HCT116 (cell line): ENCODE results near the gene RCOR3. TPM values are rescaled to one million over a fixed set of nuclear protein-coding genes. Genes with fewer than 3 reads are reported as not detected.

ENCODE experiments used
- ATAC-seq: fragments of 200-7000 bp; cut with Tn5 transposase; 2 replicates; pipeline ENCODE4 v1.9.1; 2020; ENCODE audit warnings: mild to moderate bottlenecking, moderate library complexity
- BruUV-seq: library from RNA; stranded (reverse); fragments of 400-500 nt; replicated peaks from 2 replicates; lab custom pipeline; 2021; lab: Mats Ljungman, UMichigan
- CTCF ChIA-PET: fragments of 300-600 bp; sonication (Branson Sonifier 250); formaldehyde crosslinking; loops from one replicate; lab custom pipeline; 2021; ENCODE audit warnings: antibody characterized with exemption; lab: Charles Lee
- POLR2A ChIA-PET: fragments of 300-600, 350-600 bp; sonication (Branson Sonifier 250); formaldehyde crosslinking; loops from one replicate; lab custom pipeline; 2021; ENCODE audit warnings: antibody characterized with exemption; lab: Charles Lee
- RAD21 ChIA-PET, 2 experiments: fragments of 300-600 bp; sonication (Branson Sonifier 250); formaldehyde crosslinking; loops; one replicate each; lab custom pipeline; 2023; ENCODE audit warnings: low total read pairs in 2 of 2; ENCODE audit not compliant: uncharacterized antibody in 2 of 2, unreplicated experiment in 2 of 2, low non-redundant PET in 1 of 2; lab: Charles Lee
- DNase-seq: peaks from one replicate; pipeline ENCODE4 v3.0.0-alpha.2; 2010; ENCODE audit warnings: low read depth, low spot score
- H2AFZ ChIP-seq: fragments of 200-600 bp; shearing (Covaris generic), sonication (generic); 2 replicates; pipeline ENCODE4 v1.6.1; 2017; ENCODE audit warnings: low read depth, mixed run types, mixed read lengths, antibody characterized with exemption, low read length; ENCODE audit not compliant: poor library complexity, severe bottlenecking
- H3K27ac ChIP-seq: 2 replicates; pipeline ENCODE4 v1.5.1; 2012; ENCODE audit warnings: low read depth, low read length
- H3K27me3 ChIP-seq: fragments of 200-600 bp; sonication (generic); 2 replicates; pipeline ENCODE4 v1.6.1; 2016; ENCODE audit warnings: mixed run types, low read length, mixed read lengths; ENCODE audit not compliant: insufficient read depth
- H3K36me3 ChIP-seq, 2 experiments: fragments of 200-500 bp in 1 of 2; fragments of 200-600 bp in 1 of 2; sonication (Bioruptor generic) in 1 of 2; sonication (generic) in 1 of 2; 2 replicates each; pipeline versions ENCODE4 v1.5.1 to v1.6.1; 2014 to 2016; ENCODE audit warnings: low read length in 2 of 2, inconsistent platforms in 1 of 2, mixed read lengths in 1 of 2, mixed run types in 1 of 2; ENCODE audit not compliant: insufficient read depth in 2 of 2, control insufficient read depth in 1 of 2
- H3K4me1 ChIP-seq, 2 experiments: fragments of 200-600 bp in 1 of 2; sonication (generic) in 1 of 2; 2 replicates each; pipeline versions ENCODE4 v1.5.1 to v1.6.1; 2012 to 2017; ENCODE audit warnings: low read length in 2 of 2, inconsistent platforms in 1 of 2, mild to moderate bottlenecking in 1 of 2, mixed read lengths in 1 of 2, mixed run types in 1 of 2, moderate library complexity in 1 of 2; ENCODE audit not compliant: insufficient read depth in 2 of 2, control insufficient read depth in 1 of 2
- H3K4me2 ChIP-seq: fragments of 200-600 bp; sonication (generic); 2 replicates; pipeline ENCODE4 v1.6.1; 2017; ENCODE audit warnings: mixed run types, low read length, mixed read lengths
- H3K4me3 ChIP-seq, 2 experiments: fragments of 200-600 bp in 1 of 2; sonication (generic) in 1 of 2; replicated peaks in 1 of 2; 2 replicates each; pipeline ENCODE4 v1.5.1; 2011 to 2016; ENCODE audit warnings: low read length in 2 of 2, control low read depth in 1 of 2, low read depth in 1 of 2, mild to moderate bottlenecking in 1 of 2, mixed read lengths in 1 of 2, mixed run types in 1 of 2
- H3K79me2 ChIP-seq: fragments of 200-600 bp; sonication (generic); 2 replicates; pipeline ENCODE4 v1.6.1; 2017; ENCODE audit warnings: mild to moderate bottlenecking, mixed run types, low read length, moderate library complexity, mixed read lengths; ENCODE audit not compliant: insufficient read depth
- H3K9ac ChIP-seq: fragments of 200-600 bp; sonication (generic); 2 replicates; pipeline ENCODE4 v1.6.1; 2016; ENCODE audit warnings: low read length, mixed read lengths
- H3K9me2 ChIP-seq: fragments of 200-600 bp; sonication (generic), shearing (Covaris generic); 2 replicates; pipeline ENCODE4 v1.6.1; 2017; ENCODE audit warnings: mixed run types, mild to moderate bottlenecking, moderate library complexity; ENCODE audit not compliant: insufficient read depth
- H3K9me3 ChIP-seq, 2 experiments: fragments of 200-500 bp in 1 of 2; fragments of 200-600 bp in 1 of 2; sonication (Bioruptor generic) in 1 of 2; sonication (generic) in 1 of 2; 2 replicates each; pipeline ENCODE4 v1.6.1; 2014 to 2017; ENCODE audit warnings: low read length in 2 of 2, mixed read lengths in 2 of 2, inconsistent platforms in 1 of 2, low read depth in 1 of 2, mild to moderate bottlenecking in 1 of 2, mixed run types in 1 of 2, moderate library complexity in 1 of 2; ENCODE audit not compliant: control insufficient read depth in 1 of 2, insufficient read depth in 1 of 2
- H4K20me1 ChIP-seq: fragments of 200-600 bp; sonication (generic), shearing (Covaris generic); 2 replicates; pipeline ENCODE4 v1.6.1; 2017; ENCODE audit warnings: mixed run types, mild to moderate bottlenecking, moderate library complexity; ENCODE audit not compliant: insufficient read depth
- CBX3 ChIP-seq: IDR thresholded peaks from 2 replicates; pipeline ENCODE4 v1.6.1; 2012; ENCODE audit warnings: low read depth
- CEBPB ChIP-seq: IDR thresholded peaks from 2 replicates; pipeline ENCODE4 v1.6.1; 2012; ENCODE audit warnings: low read depth
- EGR1 ChIP-seq: IDR thresholded peaks from 2 replicates; pipeline ENCODE4 v1.6.1; 2012; ENCODE audit warnings: low read depth
- EZH2 ChIP-seq: fragments of 200-600 bp; sonication (generic); IDR thresholded peaks from 2 replicates; pipeline ENCODE4 v1.6.1; 2017; ENCODE audit warnings: antibody characterized with exemption, mixed run types
- EZH2phosphoT487 ChIP-seq: fragments of 200-600 bp; IDR thresholded peaks from 2 replicates; pipeline ENCODE4 v1.6.1; 2018; ENCODE audit warnings: antibody characterized with exemption, borderline replicate concordance
- FOSL1 ChIP-seq: IDR thresholded peaks from 2 replicates; pipeline ENCODE4 v1.6.1; 2012; ENCODE audit warnings: low read depth
- JUND ChIP-seq: IDR thresholded peaks from 2 replicates; pipeline ENCODE4 v1.6.1; 2012
- POLR2A ChIP-seq: IDR thresholded peaks from 2 replicates; pipeline ENCODE4 v1.7.0; 2011; ENCODE audit warnings: borderline replicate concordance; ENCODE audit not compliant: insufficient read depth, insufficient read length; ENCODE audit errors: extremely low read depth
- RAD21 ChIP-seq: IDR thresholded peaks from 2 replicates; pipeline ENCODE4 v1.6.1; 2012; ENCODE audit warnings: low read depth, mild to moderate bottlenecking
- SIN3A ChIP-seq: IDR thresholded peaks from 2 replicates; pipeline ENCODE4 v1.6.1; 2012; ENCODE audit warnings: low read depth
- SP1 ChIP-seq: IDR thresholded peaks from 2 replicates; pipeline ENCODE4 v1.6.1; 2012; ENCODE audit warnings: low read depth
- SRF ChIP-seq: IDR thresholded peaks from 2 replicates; pipeline ENCODE4 v1.6.1; 2012; ENCODE audit warnings: low read depth
- TCF7L2 ChIP-seq: IDR thresholded peaks from 2 replicates; pipeline ENCODE4 v1.7.0; 2011; ENCODE audit warnings: borderline replicate concordance, inconsistent platforms; ENCODE audit not compliant: insufficient read depth, insufficient read length; ENCODE audit errors: extremely low read depth
- YY1 ChIP-seq: IDR thresholded peaks from 2 replicates; pipeline ENCODE4 v1.6.1; 2011; ENCODE audit warnings: low read length, low read depth, moderate library complexity, mild to moderate bottlenecking; ENCODE audit not compliant: insufficient replicate concordance; ENCODE audit errors: extremely low read depth
- ZFX ChIP-seq: fragments of 450-650 bp; IDR thresholded peaks from 2 replicates; pipeline ENCODE4 v1.6.1; 2017
- ZNF274 ChIP-seq: fragments of 200-500 bp; sonication (Bioruptor generic); IDR thresholded peaks from 2 replicates; pipeline ENCODE4 v1.6.1; 2014; ENCODE audit warnings: mild to moderate bottlenecking, low read depth, low read length, inconsistent platforms
- intact Hi-C: fragments of 100-400 bp; cut with micrococcal nuclease; formaldehyde crosslinking; loops from 2 replicates; pipeline ENCODE4 v1.10.0; 2022
- total RNA-seq: library from RNA; stranded (reverse); gene quantifications from one replicate; pipeline ENCODE4 v1.2.1, GENCODE V29; 2021; ENCODE audit not compliant: unreplicated experiment
- TF ChIP-seq, protein P1 (sequence below): IDR thresholded peaks from 2 replicates; pipeline ENCODE4 v1.6.1; 2012
- TF ChIP-seq, protein P2 (sequence below): IDR thresholded peaks from 2 replicates; pipeline ENCODE4 v1.6.1; 2011; ENCODE audit warnings: mild to moderate bottlenecking, low read length, moderate library complexity; ENCODE audit not compliant: insufficient replicate concordance; ENCODE audit errors: extremely low read depth

RCOR3 gene
- total RNA-seq, 1 experiment from 2014 or later, result 25.7 TPM

DNA sequence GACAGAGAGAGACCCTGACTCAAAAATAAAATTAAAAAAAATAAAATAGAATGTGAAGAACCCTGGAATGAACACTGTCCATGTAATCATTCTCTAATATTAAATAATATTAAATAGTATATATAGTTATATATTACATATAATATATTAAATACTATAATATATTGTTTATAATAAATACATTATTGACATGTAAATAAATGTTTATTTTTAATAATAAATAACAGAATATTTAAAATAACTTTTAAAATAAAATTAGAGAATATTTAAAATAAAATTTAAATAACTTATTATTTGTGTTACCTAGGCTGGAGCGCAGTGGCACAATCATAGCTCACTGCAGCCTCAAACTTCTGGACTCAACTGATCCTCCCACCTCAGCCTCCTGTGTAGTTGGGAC is 99.5 kb downstream of the RCOR3 start:
- Histone ChIP-seq H3K79me2 (no peaks in the 10 kb centered on the region), H2AFZ (no peak overlapping the region), H3K9me3 (no peaks in the 10 kb centered on the region), H3K4me1 (0 out of 4 replicates have a peak, but pooled peaks cover 0 to 5% of the 10 kb centered on the region in 2 experiments), H3K4me3 (no peak overlapping the region), H3K9me2 (no peaks in the 10 kb centered on the region), H3K36me3 (no peaks in the 10 kb centered on the region), H3K9ac (no peak overlapping the region), H3K4me2 (no peak overlapping the region)
- BruUV-seq, result no TSS peak
- DNase-seq, result no peak
- POLR2A ChIA-PET, result no interaction called here
- TF ChIP-seq RAD21 (no peak), TCF7L2 (no peak), POLR2A (no peak), FOSL1 (no peak), EZH2 (no peak), YY1 (no peak)
- TF ChIP-seq, protein P1, sequence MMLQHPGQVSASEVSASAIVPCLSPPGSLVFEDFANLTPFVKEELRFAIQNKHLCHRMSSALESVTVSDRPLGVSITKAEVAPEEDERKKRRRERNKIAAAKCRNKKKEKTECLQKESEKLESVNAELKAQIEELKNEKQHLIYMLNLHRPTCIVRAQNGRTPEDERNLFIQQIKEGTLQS, result no peak
- TF ChIP-seq, all 23 proteins: peak for 0
- H4K20me1 ChIP-seq, result no peaks in the 10 kb centered on the region
- ChIA-PET RAD21 (no interaction called here), CTCF (no interaction called here)
- no peak for ATAC-seq
- H3K27me3 ChIP-seq, result no peaks in the 10 kb centered on the region
- intact Hi-C loops, result no loop called here
- H3K27ac ChIP-seq, result no peak overlapping the region

DNA sequence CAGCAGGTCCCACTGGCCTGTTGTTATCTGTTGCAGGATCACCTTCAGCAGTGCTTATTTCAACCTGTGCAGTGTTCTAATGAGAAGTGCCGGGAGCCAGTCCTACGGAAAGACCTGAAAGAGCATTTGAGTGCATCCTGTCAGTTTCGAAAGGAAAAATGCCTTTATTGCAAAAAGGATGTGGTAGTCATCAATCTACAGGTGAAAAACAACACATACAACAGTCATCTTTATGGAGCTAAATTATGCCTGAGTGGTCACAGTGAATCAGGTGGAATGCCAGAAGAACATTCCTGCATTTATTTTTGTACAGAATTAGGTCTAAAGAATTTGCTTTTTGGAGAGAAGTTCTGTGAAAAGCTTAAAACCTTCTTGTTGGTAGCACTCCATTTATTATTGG is 100.7 kb downstream of the RCOR3 start:
- H3K79me2 ChIP-seq, result no peaks in the 10 kb centered on the region
- no peaks in the 10 kb centered on the region for H3K27me3 ChIP-seq
- H3K9me3 ChIP-seq, result no peaks in the 10 kb centered on the region
- H3K4me2 ChIP-seq, result no peak overlapping the region
- POLR2A ChIA-PET, result no interaction called here
- CTCF ChIA-PET, result no interaction called here
- intact Hi-C loops, result no loop called here
- no peak overlapping the region for H3K4me3 ChIP-seq
- H3K9me2 ChIP-seq, result no peaks in the 10 kb centered on the region
- TF ChIP-seq ZFX, result no peak
- TF ChIP-seq TCF7L2, result no peak
- TF ChIP-seq SRF, result no peak
- no peak for TF ChIP-seq SP1
- no peak for TF ChIP-seq JUND
- TF ChIP-seq FOSL1, result no peak
- no peak for TF ChIP-seq CEBPB
- TF ChIP-seq, protein P1, result no peak
- TF ChIP-seq SIN3A, result no peak
- no peak for TF ChIP-seq EGR1
- TF ChIP-seq CBX3, result no peak
- no peak for TF ChIP-seq POLR2A
- TF ChIP-seq EZH2, result no peak
- TF ChIP-seq, protein P2, sequence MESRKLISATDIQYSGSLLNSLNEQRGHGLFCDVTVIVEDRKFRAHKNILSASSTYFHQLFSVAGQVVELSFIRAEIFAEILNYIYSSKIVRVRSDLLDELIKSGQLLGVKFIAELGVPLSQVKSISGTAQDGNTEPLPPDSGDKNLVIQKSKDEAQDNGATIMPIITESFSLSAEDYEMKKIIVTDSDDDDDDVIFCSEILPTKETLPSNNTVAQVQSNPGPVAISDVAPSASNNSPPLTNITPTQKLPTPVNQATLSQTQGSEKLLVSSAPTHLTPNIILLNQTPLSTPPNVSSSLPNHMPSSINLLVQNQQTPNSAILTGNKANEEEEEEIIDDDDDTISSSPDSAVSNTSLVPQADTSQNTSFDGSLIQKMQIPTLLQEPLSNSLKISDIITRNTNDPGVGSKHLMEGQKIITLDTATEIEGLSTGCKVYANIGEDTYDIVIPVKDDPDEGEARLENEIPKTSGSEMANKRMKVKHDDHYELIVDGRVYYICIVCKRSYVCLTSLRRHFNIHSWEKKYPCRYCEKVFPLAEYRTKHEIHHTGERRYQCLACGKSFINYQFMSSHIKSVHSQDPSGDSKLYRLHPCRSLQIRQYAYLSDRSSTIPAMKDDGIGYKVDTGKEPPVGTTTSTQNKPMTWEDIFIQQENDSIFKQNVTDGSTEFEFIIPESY, result no peak
- TF ChIP-seq ZNF274, result no peak
- no peak for TF ChIP-seq EZH2phosphoT487
- H4K20me1 ChIP-seq, result no peaks in the 10 kb centered on the region
- H3K27ac ChIP-seq, result no peak overlapping the region
- DNase-seq, result no peak
- no TSS peak for BruUV-seq
- no peak overlapping the region for H3K9ac ChIP-seq
- H3K4me1 ChIP-seq, result 0 out of 4 replicates have a peak, but pooled peaks cover 0 to 5% of the 10 kb centered on the region in 2 experiments
- ATAC-seq, result no peak
- H3K36me3 ChIP-seq, result no peaks in the 10 kb centered on the region
- RAD21 ChIA-PET, result no interaction called here
- no peak overlapping the region for H2AFZ ChIP-seq
